Endothelial cell of umbilical vein (primary cell): ENCODE measurements around the gene METTL27. TPM values are rescaled to one million over a fixed set of nuclear protein-coding genes. Genes with fewer than 3 reads are reported as not detected.

Experiments
- BruUV-seq: library from RNA; stranded (reverse); fragments of 400-500 nt; replicated peaks from 2 replicates; lab custom pipeline; 2021; lab: Mats Ljungman, UMichigan
- CTCF ChIA-PET: fragments of 300-600, 350-600 bp; sonication (Branson Sonifier 250); formaldehyde crosslinking; loops from one replicate; lab custom pipeline; 2021; ENCODE audit warnings: antibody characterized with exemption, inconsistent platforms; lab: Charles Lee
- POLR2A ChIA-PET: fragments of 300-600, 350-600 bp; sonication (Branson Sonifier 250); formaldehyde crosslinking; loops from one replicate; lab custom pipeline; 2021; ENCODE audit warnings: antibody characterized with exemption, inconsistent platforms; lab: Charles Lee
- DNase-seq: peaks from one replicate; pipeline ENCODE4 v3.0.0-alpha.2; 2011; ENCODE audit warnings: low read depth, low spot score
- FAIRE-seq: peaks from 2 replicates; lab custom pipeline; 2011; peaks lifted over from hg19 to GRCh38; lab: Jason Lieb, UNC
- H2AFZ ChIP-seq: 2 replicates; pipeline ENCODE4 v1.6.0; 2012; ENCODE audit warnings: low read depth, low read length, control low read depth, inconsistent platforms
- H3K27ac ChIP-seq: 2 replicates; pipeline ENCODE4 v1.5.1; 2011; ENCODE audit warnings: low read depth, mild to moderate bottlenecking, control low read depth, low read length, moderate library complexity; ENCODE audit not compliant: insufficient read depth
- H3K27me3 ChIP-seq, 2 experiments: 2 replicates each; pipeline versions ENCODE4 v1.6.0 to v1.6.1; 2011; ENCODE audit warnings: low read length in 2 of 2, mixed read lengths in 1 of 2; ENCODE audit not compliant: control insufficient read depth in 2 of 2, insufficient read depth in 2 of 2
- H3K36me3 ChIP-seq, 2 experiments: 2 replicates in 1 of 2; 3 replicates in 1 of 2; pipeline ENCODE4 v1.5.1; 2011; ENCODE audit warnings: low read length in 2 of 2, mild to moderate bottlenecking in 1 of 2, moderate library complexity in 1 of 2; ENCODE audit not compliant: control insufficient read depth in 2 of 2, insufficient read depth in 2 of 2; ENCODE audit errors: extremely low read depth in 1 of 2
- H3K4me1 ChIP-seq: 3 replicates; pipeline ENCODE4 v1.5.1; 2011; ENCODE audit warnings: mild to moderate bottlenecking, low read length; ENCODE audit not compliant: control insufficient read depth, insufficient read depth; ENCODE audit errors: extremely low read depth
- H3K4me2 ChIP-seq: 2 replicates; pipeline ENCODE4 v1.6.1; 2011; ENCODE audit warnings: low read length, control low read depth, mixed read lengths; ENCODE audit not compliant: insufficient read depth
- H3K4me3 ChIP-seq, 3 experiments: fragments of 200-600 bp in 1 of 3; sonication (generic), shearing (Covaris generic) in 1 of 3; replicated peaks in 1 of 3; 2 replicates each; pipeline ENCODE4 v1.5.1; 2011 to 2016; ENCODE audit warnings: control low read depth in 3 of 3, low read length in 3 of 3, mild to moderate bottlenecking in 2 of 3, inconsistent platforms in 1 of 3, low read depth in 1 of 3, moderate library complexity in 1 of 3; ENCODE audit not compliant: insufficient read depth in 1 of 3
- H3K79me2 ChIP-seq: 2 replicates; pipeline ENCODE4 v1.6.0; 2012; ENCODE audit warnings: low read length, inconsistent platforms; ENCODE audit not compliant: control insufficient read depth, insufficient read depth
- H3K9ac ChIP-seq: replicated peaks from 2 replicates; pipeline ENCODE3; 2011; ENCODE audit warnings: low read length, control low read depth; ENCODE audit not compliant: insufficient read depth; ENCODE audit errors: extremely low read depth
- H3K9me1 ChIP-seq: replicated peaks from 3 replicates; pipeline ENCODE4 v1.6.0; 2011; ENCODE audit warnings: mild to moderate bottlenecking, low read length; ENCODE audit not compliant: control insufficient read depth, insufficient read depth; ENCODE audit errors: extremely low read depth
- H3K9me3 ChIP-seq: replicated peaks from 2 replicates; pipeline ENCODE4 v1.5.1; 2012; ENCODE audit warnings: low read length, inconsistent platforms; ENCODE audit not compliant: control insufficient read depth, insufficient read depth
- H4K20me1 ChIP-seq: replicated peaks from 2 replicates; pipeline ENCODE3; 2011; ENCODE audit warnings: mild to moderate bottlenecking, low read length; ENCODE audit not compliant: control insufficient read depth, insufficient read depth; ENCODE audit errors: extremely low read depth
- EZH2 ChIP-seq: IDR thresholded peaks from 2 replicates; pipeline ENCODE4 v1.6.1; 2012; ENCODE audit warnings: borderline replicate concordance, low read depth, mild to moderate bottlenecking, moderate library complexity, low read length, inconsistent platforms; ENCODE audit not compliant: severe bottlenecking
- FOS ChIP-seq: IDR thresholded peaks from 2 replicates; pipeline ENCODE4 v1.6.1; 2011; ENCODE audit warnings: mild to moderate bottlenecking, low read length, moderate library complexity, borderline replicate concordance; ENCODE audit not compliant: insufficient read depth
- GATA2 ChIP-seq: IDR thresholded peaks from 2 replicates; pipeline ENCODE4 v1.7.0; 2011; ENCODE audit warnings: low read depth, mild to moderate bottlenecking, moderate library complexity, mixed read lengths, low read length; ENCODE audit not compliant: insufficient read length, insufficient read depth
- JUN ChIP-seq: IDR thresholded peaks from 2 replicates; pipeline ENCODE4 v1.6.1; 2011; ENCODE audit warnings: borderline replicate concordance, low read depth; ENCODE audit not compliant: insufficient read length, insufficient read depth
- POLR2A ChIP-seq: IDR thresholded peaks from 2 replicates; pipeline ENCODE4 v1.6.1; 2012; ENCODE audit warnings: low read depth, mild to moderate bottlenecking, control low read depth, low read length
- dilution Hi-C: fragments of 300-500 bp; cut with MboI; formaldehyde crosslinking; loops from one replicate; pipeline ENCODE4 v1.15.0; 2019; ENCODE audit warnings: low sequenced_read_pairs; ENCODE audit not compliant: extremely low pct_ligation_motif_present
- intact Hi-C: fragments of 100-400 bp; cut with micrococcal nuclease; formaldehyde crosslinking; loops from one replicate; pipeline ENCODE4 v1.10.0; 2022
- polyA plus RNA-seq, 4 experiments: library from polyadenylated mRNA; depleted of rRNA in 3 of 4; stranded (reverse) in 3 of 4; unstranded in 1 of 4; fragments of >200 nt; gene quantifications; 2 replicates each; pipeline versions ENCODE4 v1.2.1 to v1.2.3, GENCODE V29; 2011 to 2012; ENCODE audit warnings: missing spikeins in 1 of 4
- total RNA-seq: library from RNA; stranded (reverse); gene quantifications from 2 replicates; pipeline ENCODE4 v1.2.3, GENCODE V29; 2021
- TF ChIP-seq, protein P1 (sequence below): IDR thresholded peaks from 2 replicates; pipeline ENCODE4 v1.6.1; 2011; ENCODE audit not compliant: insufficient read depth, insufficient read length
- TF ChIP-seq, protein P2 (sequence below), 2 donors: IDR thresholded peaks; 1 replicate in 1 of 2; 2 replicates in 1 of 2; pipeline ENCODE4 v1.5.1; 2011; ENCODE audit warnings: low read length in 2 of 2, mild to moderate bottlenecking in 2 of 2, moderate library complexity in 2 of 2, control low read depth in 1 of 2, inconsistent platforms in 1 of 2, low read depth in 1 of 2; ENCODE audit not compliant: insufficient read depth in 1 of 2; ENCODE audit errors: extremely low read depth in 1 of 2

The METTL27 gene
- total and polyA plus RNA-seq, 2 donors (not counting 3 experiments of a cell fraction or from before 2014, with no cell fraction given): 6.9 to 10.8 TPM

DNA sequence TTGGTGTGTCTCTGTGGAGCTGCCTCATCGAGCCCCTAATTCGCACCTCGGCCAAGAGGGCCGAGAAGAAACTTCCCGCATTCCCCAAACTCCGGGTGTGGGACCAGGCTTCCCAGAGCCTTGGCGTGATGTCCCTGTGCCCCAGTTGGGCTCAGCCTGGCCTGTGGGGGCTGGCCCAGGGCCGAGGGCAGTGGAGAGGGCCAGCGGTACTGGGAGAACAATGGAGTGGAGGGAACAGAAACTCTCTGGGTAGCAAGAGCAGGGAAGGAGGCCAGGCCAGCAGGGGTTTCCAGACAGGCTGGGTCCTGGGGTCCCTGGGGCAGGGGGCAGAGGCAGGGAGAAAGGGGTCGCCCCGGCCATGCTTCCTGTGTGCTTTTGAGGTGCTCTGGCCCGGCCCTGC is 34.7 kb upstream of the METTL27 start:
- FAIRE-seq: no peak

More for the DNA sequence above, 34.7 kb upstream of the METTL27 start:
- no peaks in the 10 kb centered on the region for H4K20me1 ChIP-seq
- no peak overlapping the region for H3K4me2 ChIP-seq
- no peaks in the 10 kb centered on the region for H3K9me3 ChIP-seq
- H3K4me3 ChIP-seq: no peak overlapping the region
- H2AFZ ChIP-seq: no peak overlapping the region
- TF ChIP-seq, protein P1, sequence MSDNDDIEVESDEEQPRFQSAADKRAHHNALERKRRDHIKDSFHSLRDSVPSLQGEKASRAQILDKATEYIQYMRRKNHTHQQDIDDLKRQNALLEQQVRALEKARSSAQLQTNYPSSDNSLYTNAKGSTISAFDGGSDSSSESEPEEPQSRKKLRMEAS: no peak
- TF ChIP-seq, protein P2, sequence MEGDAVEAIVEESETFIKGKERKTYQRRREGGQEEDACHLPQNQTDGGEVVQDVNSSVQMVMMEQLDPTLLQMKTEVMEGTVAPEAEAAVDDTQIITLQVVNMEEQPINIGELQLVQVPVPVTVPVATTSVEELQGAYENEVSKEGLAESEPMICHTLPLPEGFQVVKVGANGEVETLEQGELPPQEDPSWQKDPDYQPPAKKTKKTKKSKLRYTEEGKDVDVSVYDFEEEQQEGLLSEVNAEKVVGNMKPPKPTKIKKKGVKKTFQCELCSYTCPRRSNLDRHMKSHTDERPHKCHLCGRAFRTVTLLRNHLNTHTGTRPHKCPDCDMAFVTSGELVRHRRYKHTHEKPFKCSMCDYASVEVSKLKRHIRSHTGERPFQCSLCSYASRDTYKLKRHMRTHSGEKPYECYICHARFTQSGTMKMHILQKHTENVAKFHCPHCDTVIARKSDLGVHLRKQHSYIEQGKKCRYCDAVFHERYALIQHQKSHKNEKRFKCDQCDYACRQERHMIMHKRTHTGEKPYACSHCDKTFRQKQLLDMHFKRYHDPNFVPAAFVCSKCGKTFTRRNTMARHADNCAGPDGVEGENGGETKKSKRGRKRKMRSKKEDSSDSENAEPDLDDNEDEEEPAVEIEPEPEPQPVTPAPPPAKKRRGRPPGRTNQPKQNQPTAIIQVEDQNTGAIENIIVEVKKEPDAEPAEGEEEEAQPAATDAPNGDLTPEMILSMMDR (IDR thresholded peaks at IDR 0.05; ENCODE audit: extremely low read depth in 1 of 2, insufficient read depth in 1 of 2, low read depth in 1 of 2, low read length in 2 of 2): no peak
- TF ChIP-seq EZH2: no peak
- no peak for TF ChIP-seq JUN
- TF ChIP-seq GATA2: no peak
- TF ChIP-seq POLR2A: no peak
- TF ChIP-seq FOS: no peak
- H3K36me3 ChIP-seq: no peaks in the 10 kb centered on the region
- no TSS peak for BruUV-seq
- dilution Hi-C loops (no loop called here), intact Hi-C loops (no loop called here)
- peaks cover 9% of the 10 kb centered on the region for H3K4me1 ChIP-seq
- ChIA-PET CTCF (no interaction called here), POLR2A (no interaction called here)
- H3K9ac ChIP-seq: no peak overlapping the region
- H3K9me1 ChIP-seq: no peaks in the 10 kb centered on the region
- no peak for DNase-seq
- H3K79me2 ChIP-seq: no peaks in the 10 kb centered on the region
- no peak overlapping the region for H3K27ac ChIP-seq
- H3K27me3 ChIP-seq: peaks cover 6 to 22% of the 10 kb centered on the region in 2 experiments
